ENCODE measurements around the gene PPP1R8. TPM values are rescaled to one million over a fixed set of nuclear protein-coding genes. Genes with fewer than 3 reads are reported as not detected.
"Not testable (repeated sequence)": the region's sequence is repeated elsewhere in the genome, so short reads cannot be mapped to it uniquely, and the experiment has no call there.

Gene PPP1R8
- total RNA-seq, 1 experiment from 2014 or later: 57.4 TPM

DNA sequence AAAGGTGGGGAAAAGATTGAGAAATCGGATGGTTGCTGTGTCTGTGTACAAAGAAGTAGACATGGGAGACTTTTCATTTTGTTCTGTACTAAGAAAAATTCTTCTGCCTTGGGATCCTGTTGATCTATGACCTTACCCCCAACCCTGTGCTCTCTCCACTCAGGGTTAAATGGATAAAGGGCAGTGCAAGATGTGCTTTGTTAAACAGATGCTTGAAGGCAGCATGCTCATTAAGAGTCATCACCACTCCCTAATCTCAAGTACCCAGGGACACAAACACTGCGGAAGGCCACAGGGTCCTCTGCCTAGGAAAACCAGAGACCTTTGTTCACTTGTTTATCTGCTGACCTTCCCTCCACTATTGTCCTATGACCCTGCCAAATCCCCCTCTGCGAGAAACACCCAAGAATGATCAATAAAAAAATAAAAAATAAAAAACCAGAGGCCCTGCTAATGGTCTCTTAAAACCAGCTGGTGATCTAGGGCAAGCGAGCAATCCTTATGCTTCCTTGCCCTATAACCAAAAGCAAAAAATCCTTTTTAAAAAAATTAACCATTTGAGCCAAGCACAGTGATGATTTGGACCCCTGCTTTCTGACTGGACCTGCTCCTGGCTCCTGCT, 1.1 kb upstream of the PPP1R8 start:
- RAD21 ChIA-PET (ENCODE audit: low non-redundant PET in 1 of 2, low total read pairs in 2 of 2, uncharacterized antibody in 2 of 2, unreplicated experiment in 2 of 2); DNase-seq (ENCODE audit: low read depth, low spot score); H3K9me3 ChIP-seq (ENCODE audit: control insufficient read depth in 1 of 2, insufficient read depth in 1 of 2, low read depth in 1 of 2, low read length in 2 of 2); H3K9me2 ChIP-seq (ENCODE audit: insufficient read depth); H3K27ac ChIP-seq (ENCODE audit: low read depth, low read length); ATAC-seq; intact Hi-C loops (cut with micrococcal nuclease); H3K27me3 ChIP-seq (ENCODE audit: insufficient read depth, low read length); BruUV-seq (replicated peaks); H4K20me1 ChIP-seq (ENCODE audit: insufficient read depth); H2AFZ ChIP-seq (ENCODE audit: low read depth, low read length, poor library complexity, severe bottlenecking): not testable (repeated sequence)
- H3K4me3 ChIP-seq (replicated peaks in 1 of 2; ENCODE audit: low read depth in 1 of 2, low read length in 2 of 2): peak overlapping the region; percentile 94 to 97
- ChIA-PET CTCF (interaction anchor here (1.4 kb wide), 1 partner anchor 57 kb away, joined by 3 read pairs; the partner anchor contains the start of gene STX12), POLR2A (interaction anchor here (1.1 to 1.9 kb wide), 2 partner anchors 57 to 86 kb away, joined by 5 to 7 read pairs; partner anchors contain the start of gene STX12)
- H3K9ac ChIP-seq (ENCODE audit: low read length): peak overlapping the region; percentile 97
- H3K36me3 ChIP-seq (ENCODE audit: control insufficient read depth in 1 of 2, insufficient read depth in 2 of 2, low read length in 2 of 2): peaks cover 9 to 23% of the 10 kb centered on the region in 2 experiments
- peak overlapping the region; percentile 79 for H3K4me2 ChIP-seq (ENCODE audit: low read length)
- H3K4me1 ChIP-seq (ENCODE audit: control insufficient read depth in 1 of 2, insufficient read depth in 2 of 2, low read length in 2 of 2): peaks cover 9 to 26% of the 10 kb centered on the region in 2 experiments
- peaks cover 38% of the 10 kb centered on the region for H3K79me2 ChIP-seq (ENCODE audit: insufficient read depth, low read length)

DNA sequence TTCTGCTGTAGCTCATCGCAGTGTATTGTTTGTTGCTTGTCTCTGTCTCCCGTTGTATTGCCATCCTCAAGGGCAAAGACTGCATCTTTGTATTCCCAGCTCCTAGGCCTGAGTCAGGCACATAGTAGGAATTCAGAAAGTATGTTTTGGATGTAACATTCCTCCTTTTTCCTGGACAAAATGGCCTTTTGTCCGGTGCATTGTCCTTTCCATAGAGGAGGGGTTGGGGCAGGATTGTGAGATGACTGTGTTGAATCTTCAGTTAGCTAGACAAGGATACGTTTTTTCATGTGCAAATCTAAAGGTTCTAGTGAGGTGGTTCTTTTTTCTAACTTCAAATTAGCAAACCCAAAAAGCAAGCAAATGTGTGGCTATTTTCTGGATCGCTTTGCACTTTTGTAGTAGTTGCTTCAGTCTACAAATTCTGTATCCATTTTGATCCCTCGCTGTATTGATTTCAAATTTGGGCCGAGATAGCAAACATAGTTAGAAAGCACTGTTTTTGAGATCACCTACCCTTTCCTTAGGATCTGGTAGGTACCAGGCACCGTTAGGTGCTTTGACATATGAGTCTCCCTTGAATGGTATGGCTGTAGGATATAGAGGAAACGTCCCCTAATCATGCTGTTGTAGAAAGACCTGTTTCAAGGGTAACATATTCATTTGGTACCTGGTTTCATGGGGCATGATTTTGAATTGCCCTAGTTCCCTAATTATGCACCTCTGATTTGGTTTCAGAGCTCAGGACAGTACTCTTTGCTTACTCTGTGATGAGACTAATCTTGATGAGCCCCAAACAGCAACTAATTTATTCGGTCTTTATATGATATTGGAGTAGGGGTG, 1.2 kb downstream of the PPP1R8 start:
- Histone ChIP-seq H3K79me2 (ENCODE audit: insufficient read depth, low read length) (peaks cover 60% of the 10 kb centered on the region), H3K4me1 (ENCODE audit: control insufficient read depth in 1 of 2, insufficient read depth in 2 of 2, low read length in 2 of 2) (peaks cover 7 to 21% of the 10 kb centered on the region in 2 experiments), H3K36me3 (ENCODE audit: control insufficient read depth in 1 of 2, insufficient read depth in 2 of 2, low read length in 2 of 2) (peaks cover 11 to 33% of the 10 kb centered on the region in 2 experiments), H4K20me1 (ENCODE audit: insufficient read depth) (no peaks in the 10 kb centered on the region; the same call in 1 of the 2 replicates), H3K9ac (ENCODE audit: low read length) (peak overlapping the region; percentile 97), H3K4me2 (ENCODE audit: low read length) (peak overlapping the region; percentile 79), H3K27ac (ENCODE audit: low read depth, low read length) (peak overlapping the region; percentile 73), H3K4me3 (replicated peaks in 1 of 2; ENCODE audit: low read depth in 1 of 2, low read length in 2 of 2) (peak overlapping the region; percentile 94 to 97), H2AFZ (ENCODE audit: low read depth, low read length, poor library complexity, severe bottlenecking) (no peak overlapping the region), H3K9me2 (ENCODE audit: insufficient read depth) (no peaks in the 10 kb centered on the region), H3K9me3 (ENCODE audit: control insufficient read depth in 1 of 2, insufficient read depth in 1 of 2, low read depth in 1 of 2, low read length in 2 of 2) (peaks cover 0 to 6% of the 10 kb centered on the region in 2 experiments; a peak in 1 of 4 replicates), H3K27me3 (ENCODE audit: insufficient read depth, low read length) (no peaks in the 10 kb centered on the region)
- no TSS peak for BruUV-seq (replicated peaks)
- CTCF ChIA-PET: no interaction called here
- intact Hi-C loops (cut with micrococcal nuclease): loop anchor here (5.0 kb wide), 1 partner anchor 159 kb away; the partner anchor contains the start of gene IFI6
- TF ChIP-seq YY1 (IDR thresholded peaks at IDR 0.05; ENCODE audit: extremely low read depth, insufficient replicate concordance, low read depth, low read length) (no peak), JUND (IDR thresholded peaks at IDR 0.05) (no peak), RAD21 (IDR thresholded peaks at IDR 0.05; ENCODE audit: low read depth) (no peak), SIN3A (IDR thresholded peaks at IDR 0.05; ENCODE audit: low read depth) (0 out of 2 replicates have a peak, but pooled peaks have one; percentile 16), CBX3 (IDR thresholded peaks at IDR 0.05; ENCODE audit: low read depth) (0 out of 2 replicates have a peak, but pooled peaks have one; percentile 46)
- TF ChIP-seq, protein P1, sequence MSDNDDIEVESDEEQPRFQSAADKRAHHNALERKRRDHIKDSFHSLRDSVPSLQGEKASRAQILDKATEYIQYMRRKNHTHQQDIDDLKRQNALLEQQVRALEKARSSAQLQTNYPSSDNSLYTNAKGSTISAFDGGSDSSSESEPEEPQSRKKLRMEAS (IDR thresholded peaks at IDR 0.05): 0 out of 2 replicates have a peak, but pooled peaks have one; percentile 12
- TF ChIP-seq, protein P2, sequence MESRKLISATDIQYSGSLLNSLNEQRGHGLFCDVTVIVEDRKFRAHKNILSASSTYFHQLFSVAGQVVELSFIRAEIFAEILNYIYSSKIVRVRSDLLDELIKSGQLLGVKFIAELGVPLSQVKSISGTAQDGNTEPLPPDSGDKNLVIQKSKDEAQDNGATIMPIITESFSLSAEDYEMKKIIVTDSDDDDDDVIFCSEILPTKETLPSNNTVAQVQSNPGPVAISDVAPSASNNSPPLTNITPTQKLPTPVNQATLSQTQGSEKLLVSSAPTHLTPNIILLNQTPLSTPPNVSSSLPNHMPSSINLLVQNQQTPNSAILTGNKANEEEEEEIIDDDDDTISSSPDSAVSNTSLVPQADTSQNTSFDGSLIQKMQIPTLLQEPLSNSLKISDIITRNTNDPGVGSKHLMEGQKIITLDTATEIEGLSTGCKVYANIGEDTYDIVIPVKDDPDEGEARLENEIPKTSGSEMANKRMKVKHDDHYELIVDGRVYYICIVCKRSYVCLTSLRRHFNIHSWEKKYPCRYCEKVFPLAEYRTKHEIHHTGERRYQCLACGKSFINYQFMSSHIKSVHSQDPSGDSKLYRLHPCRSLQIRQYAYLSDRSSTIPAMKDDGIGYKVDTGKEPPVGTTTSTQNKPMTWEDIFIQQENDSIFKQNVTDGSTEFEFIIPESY (IDR thresholded peaks at IDR 0.05; ENCODE audit: extremely low read depth, insufficient replicate concordance, low read length): no peak
- TF ChIP-seq, protein P3, sequence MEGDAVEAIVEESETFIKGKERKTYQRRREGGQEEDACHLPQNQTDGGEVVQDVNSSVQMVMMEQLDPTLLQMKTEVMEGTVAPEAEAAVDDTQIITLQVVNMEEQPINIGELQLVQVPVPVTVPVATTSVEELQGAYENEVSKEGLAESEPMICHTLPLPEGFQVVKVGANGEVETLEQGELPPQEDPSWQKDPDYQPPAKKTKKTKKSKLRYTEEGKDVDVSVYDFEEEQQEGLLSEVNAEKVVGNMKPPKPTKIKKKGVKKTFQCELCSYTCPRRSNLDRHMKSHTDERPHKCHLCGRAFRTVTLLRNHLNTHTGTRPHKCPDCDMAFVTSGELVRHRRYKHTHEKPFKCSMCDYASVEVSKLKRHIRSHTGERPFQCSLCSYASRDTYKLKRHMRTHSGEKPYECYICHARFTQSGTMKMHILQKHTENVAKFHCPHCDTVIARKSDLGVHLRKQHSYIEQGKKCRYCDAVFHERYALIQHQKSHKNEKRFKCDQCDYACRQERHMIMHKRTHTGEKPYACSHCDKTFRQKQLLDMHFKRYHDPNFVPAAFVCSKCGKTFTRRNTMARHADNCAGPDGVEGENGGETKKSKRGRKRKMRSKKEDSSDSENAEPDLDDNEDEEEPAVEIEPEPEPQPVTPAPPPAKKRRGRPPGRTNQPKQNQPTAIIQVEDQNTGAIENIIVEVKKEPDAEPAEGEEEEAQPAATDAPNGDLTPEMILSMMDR (IDR thresholded peaks at IDR 0.05 in 2 of 3, conservative IDR thresholded peaks at IDR 0.05 in 1 of 3; ENCODE audit: borderline replicate concordance in 1 of 3, insufficient read depth in 1 of 3, low read depth in 2 of 3, low read length in 2 of 3): 0 out of 6 replicates have a peak, but pooled peaks of 1 of the 3 experiments have one; percentile 2
- ATAC-seq (no peak), DNase-seq (ENCODE audit: low read depth, low spot score) (peak; percentile 7)
- RAD21 ChIA-PET (ENCODE audit: low non-redundant PET in 1 of 2, low total read pairs in 2 of 2, uncharacterized antibody in 2 of 2, unreplicated experiment in 2 of 2): no interaction called here
- POLR2A ChIA-PET: interaction anchor here (1.5 to 1.9 kb wide), 3 partner anchors 59 to 160 kb away, joined by 5 to 7 read pairs (median 6); partner anchors contain the start of genes FAM76A, IFI6 and STX12
